DOHH2 (cell line): ENCODE measurements around the gene RNF213.

Source experiments
- H3F3A ChIP-seq: fragments of 200-600 bp; sonication (generic), shearing (Covaris generic); 2 replicates; pipeline ENCODE4 v1.6.0; 2016; ENCODE audit warnings: antibody characterized with exemption, mild to moderate bottlenecking; ENCODE audit not compliant: control insufficient read depth, insufficient read depth
- H3K27ac ChIP-seq: fragments of 200-600 bp; sonication (generic); 2 replicates; pipeline ENCODE4 v1.5.1; 2014; ENCODE audit warnings: low read depth, mild to moderate bottlenecking, low read length, moderate library complexity
- H3K27me3 ChIP-seq: fragments of 200-600 bp; sonication (generic); 2 replicates; pipeline ENCODE4 v1.6.1; 2014; ENCODE audit warnings: mild to moderate bottlenecking, low read length, mixed read lengths; ENCODE audit not compliant: control insufficient read depth
- H3K36me3 ChIP-seq: fragments of 200-600 bp; sonication (generic); 2 replicates; pipeline ENCODE4 v1.6.1; 2014; ENCODE audit warnings: mild to moderate bottlenecking, low read length, moderate library complexity, mixed read lengths; ENCODE audit not compliant: control insufficient read depth
- H3K4me1 ChIP-seq: fragments of 200-600 bp; sonication (generic); 2 replicates; pipeline ENCODE4 v1.6.1; 2014; ENCODE audit warnings: mild to moderate bottlenecking, low read length, mixed read lengths; ENCODE audit not compliant: control insufficient read depth
- H3K4me2 ChIP-seq: fragments of 200-600 bp; sonication (generic); 2 replicates; pipeline ENCODE4 v1.6.0; 2014; ENCODE audit warnings: mild to moderate bottlenecking, low read length, moderate library complexity
- H3K4me3 ChIP-seq: fragments of 200-600 bp; sonication (generic); 2 replicates; pipeline ENCODE4 v1.5.1; 2014; ENCODE audit warnings: mild to moderate bottlenecking, low read length, mixed read lengths
- H3K79me2 ChIP-seq: fragments of 200-600 bp; sonication (generic); 2 replicates; pipeline ENCODE4 v1.6.1; 2014; ENCODE audit warnings: mild to moderate bottlenecking, low read length, mixed read lengths; ENCODE audit not compliant: control insufficient read depth
- H3K9me2 ChIP-seq: fragments of 200-600 bp; sonication (generic); replicated peaks from 2 replicates; pipeline ENCODE4 v1.6.1; 2014; ENCODE audit warnings: mild to moderate bottlenecking, low read length, mixed read lengths; ENCODE audit not compliant: control insufficient read depth
- H3K9me3 ChIP-seq: fragments of 200-600 bp; sonication (generic); 2 replicates; pipeline ENCODE4 v1.6.1; 2014; ENCODE audit warnings: antibody characterized with exemption, low read length, mixed read lengths; ENCODE audit not compliant: control insufficient read depth, insufficient read depth
- H4K20me1 ChIP-seq: fragments of 200-600 bp; sonication (generic); 2 replicates; pipeline ENCODE4 v1.6.0; 2014; ENCODE audit warnings: low read depth, mild to moderate bottlenecking, antibody characterized with exemption, low read length, moderate library complexity; ENCODE audit not compliant: control insufficient read depth, insufficient read depth
- EZH2phosphoT487 ChIP-seq: fragments of 200-600 bp; sonication (generic); IDR thresholded peaks from 2 replicates; pipeline ENCODE4 v1.6.1; 2017; ENCODE audit warnings: borderline replicate concordance, mild to moderate bottlenecking, antibody characterized with exemption, low read length, moderate library complexity, mixed read lengths
- TF ChIP-seq, protein P1 (sequence below): fragments of 200-600 bp; sonication (generic); IDR thresholded peaks from one replicate; pipeline ENCODE4 v1.5.1; 2014; ENCODE audit warnings: antibody characterized with exemption, mild to moderate bottlenecking, low read depth, low read length; ENCODE audit not compliant: poor library complexity, severe bottlenecking

The RNF213 gene

GRCh38 chr17:80354336-80354735, 93.7 kb downstream of the RNF213 start:
- H3K4me1 ChIP-seq, result no peaks in the 10 kb centered on the region
- H3F3A ChIP-seq, result no peaks in the 10 kb centered on the region
- no peaks in the 10 kb centered on the region for H3K79me2 ChIP-seq
- H3K36me3 ChIP-seq, result no peaks in the 10 kb centered on the region
- H3K9me3 ChIP-seq, result no peaks in the 10 kb centered on the region
- H3K27ac ChIP-seq, result no peak overlapping the region
- no peaks in the 10 kb centered on the region for H3K27me3 ChIP-seq
- no peak for TF ChIP-seq EZH2phosphoT487
- TF ChIP-seq, protein P1, sequence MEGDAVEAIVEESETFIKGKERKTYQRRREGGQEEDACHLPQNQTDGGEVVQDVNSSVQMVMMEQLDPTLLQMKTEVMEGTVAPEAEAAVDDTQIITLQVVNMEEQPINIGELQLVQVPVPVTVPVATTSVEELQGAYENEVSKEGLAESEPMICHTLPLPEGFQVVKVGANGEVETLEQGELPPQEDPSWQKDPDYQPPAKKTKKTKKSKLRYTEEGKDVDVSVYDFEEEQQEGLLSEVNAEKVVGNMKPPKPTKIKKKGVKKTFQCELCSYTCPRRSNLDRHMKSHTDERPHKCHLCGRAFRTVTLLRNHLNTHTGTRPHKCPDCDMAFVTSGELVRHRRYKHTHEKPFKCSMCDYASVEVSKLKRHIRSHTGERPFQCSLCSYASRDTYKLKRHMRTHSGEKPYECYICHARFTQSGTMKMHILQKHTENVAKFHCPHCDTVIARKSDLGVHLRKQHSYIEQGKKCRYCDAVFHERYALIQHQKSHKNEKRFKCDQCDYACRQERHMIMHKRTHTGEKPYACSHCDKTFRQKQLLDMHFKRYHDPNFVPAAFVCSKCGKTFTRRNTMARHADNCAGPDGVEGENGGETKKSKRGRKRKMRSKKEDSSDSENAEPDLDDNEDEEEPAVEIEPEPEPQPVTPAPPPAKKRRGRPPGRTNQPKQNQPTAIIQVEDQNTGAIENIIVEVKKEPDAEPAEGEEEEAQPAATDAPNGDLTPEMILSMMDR, result no peak
- H3K4me2 ChIP-seq, result no peak overlapping the region
- H3K4me3 ChIP-seq, result no peak overlapping the region
- no peaks in the 10 kb centered on the region for H3K9me2 ChIP-seq
- H4K20me1 ChIP-seq, result no peaks in the 10 kb centered on the region

DNA sequence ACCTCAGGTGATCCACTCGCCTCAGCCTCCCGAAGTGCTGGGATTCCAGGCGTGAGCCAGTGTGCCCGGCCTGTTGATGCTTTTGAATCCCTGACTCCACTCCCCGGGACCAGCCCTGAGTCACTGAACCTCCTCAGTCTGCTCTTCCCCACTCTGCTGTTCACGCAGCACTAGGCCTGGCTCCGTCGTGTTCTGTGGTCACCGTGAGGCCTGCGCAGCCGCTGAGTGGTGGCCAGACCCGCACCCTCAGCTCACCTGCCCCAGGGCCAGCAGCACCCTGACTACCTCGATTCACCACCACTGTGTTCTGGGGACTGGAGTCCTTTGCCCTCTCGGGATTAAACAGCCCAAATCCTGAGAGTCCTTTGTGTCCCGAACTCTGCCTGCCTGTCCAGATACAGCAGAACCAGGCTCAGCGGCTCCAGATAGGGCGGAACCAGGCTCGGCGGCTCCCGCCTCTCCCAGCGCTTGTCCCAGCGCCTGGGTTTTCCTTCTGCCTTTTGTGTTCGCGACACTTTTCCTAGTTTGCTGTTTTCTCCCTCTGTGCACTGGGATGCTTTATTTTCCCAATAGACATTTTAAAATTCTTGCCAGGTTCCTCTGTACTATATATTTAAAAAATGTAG, 95.7 kb downstream of the RNF213 start:
- Histone ChIP-seq H4K20me1 (no peaks in the 10 kb centered on the region), H3K4me1 (no peaks in the 10 kb centered on the region), H3K36me3 (no peaks in the 10 kb centered on the region), H3K4me2 (no peak overlapping the region), H3K27me3 (no peaks in the 10 kb centered on the region), H3K9me3 (no peaks in the 10 kb centered on the region), H3K27ac (no peak overlapping the region), H3F3A (no peaks in the 10 kb centered on the region), H3K9me2 (no peaks in the 10 kb centered on the region), H3K79me2 (no peaks in the 10 kb centered on the region), H3K4me3 (no peak overlapping the region)
- no peak for TF ChIP-seq EZH2phosphoT487
- TF ChIP-seq, protein P1, result no peak

- Histone ChIP-seq H3K4me3 (no peak overlapping the region), H3K9me3 (no peaks in the 10 kb centered on the region), H3K9me2 (no peaks in the 10 kb centered on the region), H3F3A (no peaks in the 10 kb centered on the region), H3K4me1 (no peaks in the 10 kb centered on the region), H3K79me2 (no peaks in the 10 kb centered on the region), H4K20me1 (no peaks in the 10 kb centered on the region), H3K27me3 (no peaks in the 10 kb centered on the region), H3K4me2 (no peak overlapping the region), H3K27ac (no peak overlapping the region), H3K36me3 (no peaks in the 10 kb centered on the region)
- TF ChIP-seq EZH2phosphoT487, result no peak
- TF ChIP-seq, protein P1, result no peak
These were observed 97.5 kb downstream of the RNF213 start for GRCh38 chr17:80358131-80358530.
